ENCODE results near the gene LEMD3. TPM values are rescaled to one million over a fixed set of nuclear protein-coding genes. Genes with fewer than 3 reads are reported as not detected.

Gene LEMD3
- total RNA-seq, 4 donors from 2014 or later = 16.1 to 46.6 (median 30.0) TPM

DNA sequence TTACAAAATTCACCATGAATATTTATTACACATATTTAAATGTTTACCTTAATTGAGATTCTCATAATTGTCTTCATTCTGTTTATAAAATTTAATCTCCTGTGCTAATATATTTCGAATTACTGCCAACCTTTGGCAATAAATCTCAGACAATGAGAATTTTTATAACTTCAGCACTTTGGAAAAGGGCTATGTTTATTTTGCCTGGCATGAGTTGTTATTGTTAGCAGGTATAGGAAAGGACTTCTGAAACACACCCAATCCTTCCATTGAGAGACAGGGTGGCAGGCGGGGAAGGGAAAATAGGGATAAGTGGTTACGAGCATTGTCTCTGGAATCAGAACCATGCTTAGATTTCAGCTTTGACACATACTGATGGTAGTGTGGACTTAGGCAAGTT is 97.0 kb downstream of the LEMD3 start:
- Histone ChIP-seq H3K36me3 (no peaks in the 10 kb centered on the region), H3K4me3 (no peak overlapping the region), H3K4me1 (no peaks in the 10 kb centered on the region), H3K27ac (no peak overlapping the region), H3K9me3 (no peaks in the 10 kb centered on the region), H3K27me3 (no peaks in the 10 kb centered on the region)
- DNase-seq = no peak
- WGBS, 2 donors = 62 to 80% methylated on average over 3 of the region's 3 CpGs
- intact Hi-C loops (cut with DNase I) = no loop called here
- TF ChIP-seq, protein P1, sequence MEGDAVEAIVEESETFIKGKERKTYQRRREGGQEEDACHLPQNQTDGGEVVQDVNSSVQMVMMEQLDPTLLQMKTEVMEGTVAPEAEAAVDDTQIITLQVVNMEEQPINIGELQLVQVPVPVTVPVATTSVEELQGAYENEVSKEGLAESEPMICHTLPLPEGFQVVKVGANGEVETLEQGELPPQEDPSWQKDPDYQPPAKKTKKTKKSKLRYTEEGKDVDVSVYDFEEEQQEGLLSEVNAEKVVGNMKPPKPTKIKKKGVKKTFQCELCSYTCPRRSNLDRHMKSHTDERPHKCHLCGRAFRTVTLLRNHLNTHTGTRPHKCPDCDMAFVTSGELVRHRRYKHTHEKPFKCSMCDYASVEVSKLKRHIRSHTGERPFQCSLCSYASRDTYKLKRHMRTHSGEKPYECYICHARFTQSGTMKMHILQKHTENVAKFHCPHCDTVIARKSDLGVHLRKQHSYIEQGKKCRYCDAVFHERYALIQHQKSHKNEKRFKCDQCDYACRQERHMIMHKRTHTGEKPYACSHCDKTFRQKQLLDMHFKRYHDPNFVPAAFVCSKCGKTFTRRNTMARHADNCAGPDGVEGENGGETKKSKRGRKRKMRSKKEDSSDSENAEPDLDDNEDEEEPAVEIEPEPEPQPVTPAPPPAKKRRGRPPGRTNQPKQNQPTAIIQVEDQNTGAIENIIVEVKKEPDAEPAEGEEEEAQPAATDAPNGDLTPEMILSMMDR (IDR thresholded peaks at IDR 0.05) = no peak
- no peak for TF ChIP-seq POLR2A (IDR thresholded peaks at IDR 0.05)

DNA sequence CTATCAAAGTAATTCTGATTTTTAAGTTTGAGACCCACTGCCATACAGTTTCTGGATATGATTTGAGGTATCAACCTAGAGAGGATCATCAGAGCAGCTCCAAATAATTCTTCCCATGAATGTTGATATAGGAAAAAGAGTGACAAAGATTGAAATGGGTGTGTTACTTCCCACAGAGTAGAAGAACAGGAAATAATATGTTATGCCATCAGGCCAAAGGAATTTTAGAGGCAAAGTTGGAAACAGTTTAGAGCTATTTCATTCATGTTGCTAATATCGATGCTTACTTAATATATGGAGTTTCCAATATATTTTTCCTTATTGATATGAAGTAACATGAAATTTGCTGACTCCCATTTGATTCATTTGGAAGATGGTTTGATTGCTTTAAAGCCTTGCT is 100.2 kb downstream of the LEMD3 start:
- H3K9me3 ChIP-seq = no peaks in the 10 kb centered on the region
- DNase-seq = no peak
- 62 to 71% methylated on average over 1 of the region's 1 CpG for WGBS, 2 donors

DNA sequence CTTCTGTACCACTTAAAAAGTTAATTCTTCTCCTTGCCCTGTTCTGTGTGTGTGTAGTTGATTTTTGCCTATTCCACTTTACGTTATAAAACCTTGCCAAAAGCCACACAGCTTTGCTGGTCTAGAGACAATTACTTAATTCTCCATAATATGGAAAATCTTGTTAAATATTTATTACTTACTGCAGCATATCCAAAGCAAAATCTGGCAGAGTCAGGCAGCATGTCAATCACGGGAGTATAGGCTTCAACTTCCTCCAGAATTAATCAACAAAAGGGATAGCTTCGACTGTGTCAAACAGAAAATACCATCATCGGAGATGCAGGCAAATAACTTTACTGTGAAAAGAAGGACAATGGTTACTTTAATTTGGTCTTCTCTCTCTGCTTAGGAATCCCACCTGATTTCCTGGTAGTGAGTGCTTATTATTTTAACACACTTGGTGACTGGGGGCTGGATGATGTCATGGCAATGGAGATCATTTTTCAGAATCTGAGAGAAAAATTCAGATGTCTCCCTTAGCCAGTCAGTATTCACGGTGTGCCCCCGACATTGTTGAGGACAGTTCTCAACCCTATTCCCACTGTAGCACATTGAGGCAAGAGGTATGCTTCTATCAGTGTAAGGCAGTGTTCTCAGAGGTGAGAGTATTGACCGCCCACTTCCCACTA is 105.4 kb downstream of the LEMD3 start:
- Histone ChIP-seq H3K4me1 (peaks cover 0 to 20% (median 3%) of the 10 kb centered on the region in 3 donors), H3K27me3 (peaks cover 0 to 24% (median 0%) of the 10 kb centered on the region in 4 donors), H3K9me3 (no peaks in the 10 kb centered on the region), H3K4me3 (no peak overlapping the region), H3K36me3 (no peaks in the 10 kb centered on the region), H3K27ac (no peak overlapping the region)
- intact Hi-C loops (cut with DNase I) = no loop called here
- WGBS, 2 donors = 78 to 83% methylated on average over 7 of the region's 7 CpGs
- DNase-seq = no peak
- TF ChIP-seq, protein P1 (IDR thresholded peaks at IDR 0.05) = no peak
- no peak for TF ChIP-seq POLR2A (IDR thresholded peaks at IDR 0.05)

More for the DNA sequence above, 100.2 kb downstream of the LEMD3 start:
- intact Hi-C loops (cut with DNase I) = no loop called here
- no peak overlapping the region for H3K4me3 ChIP-seq
- no peaks in the 10 kb centered on the region for H3K36me3 ChIP-seq
- H3K4me1 ChIP-seq = no peaks in the 10 kb centered on the region
- no peak overlapping the region for H3K27ac ChIP-seq
- H3K27me3 ChIP-seq = peaks cover 0 to 4% (median 0%) of the 10 kb centered on the region in 4 donors
- TF ChIP-seq, protein P1 (IDR thresholded peaks at IDR 0.05) = no peak
- no peak for TF ChIP-seq POLR2A (IDR thresholded peaks at IDR 0.05)

DNA sequence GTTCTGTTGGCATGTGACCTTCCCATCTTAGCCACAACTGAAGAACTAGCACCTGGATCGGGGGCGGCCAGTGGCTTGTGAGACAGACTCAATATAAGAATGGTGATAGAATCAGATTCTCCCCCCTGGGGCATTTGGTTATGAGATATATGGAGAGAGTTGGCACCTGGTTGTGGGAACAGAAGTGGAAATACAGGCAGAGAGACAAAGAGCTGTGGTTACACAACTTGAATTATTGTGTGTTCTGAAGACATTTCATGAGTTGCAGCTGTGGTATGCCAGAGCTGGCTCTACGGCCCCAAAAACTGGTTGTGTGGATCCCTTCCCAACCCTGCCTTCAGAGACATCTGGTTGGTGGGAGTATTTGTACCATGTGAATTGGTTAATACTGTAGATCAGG is 106.2 kb downstream of the LEMD3 start:
- intact Hi-C loops (cut with DNase I) = no loop called here
- Histone ChIP-seq H3K4me3 (no peak overlapping the region), H3K9me3 (no peaks in the 10 kb centered on the region), H3K4me1 (peaks cover 0 to 24% (median 3%) of the 10 kb centered on the region in 3 donors), H3K27ac (no peak overlapping the region), H3K36me3 (no peaks in the 10 kb centered on the region), H3K27me3 (peaks cover 0 to 24% (median 0%) of the 10 kb centered on the region in 4 donors)
- TF ChIP-seq, protein P1 (IDR thresholded peaks at IDR 0.05) = no peak
- no peak for TF ChIP-seq POLR2A (IDR thresholded peaks at IDR 0.05)
- 42 to 59% methylated on average over 1 to 3 of the region's 3 CpGs for WGBS, 2 donors
- no peak for DNase-seq

DNA sequence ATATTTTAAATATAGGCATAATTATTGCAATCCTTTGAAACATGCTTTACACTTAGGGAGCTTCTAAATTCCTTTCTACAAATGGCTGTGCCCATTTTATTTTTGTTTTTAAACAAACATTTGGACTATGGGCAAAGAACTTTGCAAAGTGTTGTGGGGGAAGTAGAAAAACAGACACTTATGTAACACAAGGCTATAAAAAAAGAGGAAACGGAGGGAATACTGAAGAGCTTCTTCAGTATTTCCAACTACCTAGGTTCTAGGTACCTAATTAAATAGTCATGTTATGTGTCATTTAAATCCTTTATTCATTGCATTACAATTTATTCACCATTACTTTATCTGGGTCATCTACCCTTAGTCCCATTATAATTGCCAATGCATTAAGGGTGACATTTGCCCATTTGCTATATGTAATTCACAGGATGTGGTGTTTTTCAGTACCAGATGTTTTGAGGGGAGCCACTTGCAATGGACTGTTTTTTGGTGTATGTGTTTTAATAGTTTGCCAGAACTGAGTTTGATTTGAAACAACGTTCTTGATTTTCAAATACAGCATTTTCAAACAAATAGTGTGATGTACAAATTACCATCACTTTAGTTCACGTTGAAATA is 107.6 kb downstream of the LEMD3 start:
- WGBS, 2 donors = 54 to 59% methylated on average over 3 of the region's 3 CpGs
- intact Hi-C loops (cut with DNase I) = no loop called here

More for the DNA sequence above, 107.6 kb downstream of the LEMD3 start:
- no peak for DNase-seq
- Histone ChIP-seq H3K4me1 (peaks cover 0 to 31% (median 3%) of the 10 kb centered on the region in 3 donors), H3K36me3 (no peaks in the 10 kb centered on the region), H3K27ac (peak overlapping the region in 1 of 4 donors; percentile 92), H3K4me3 (no peak overlapping the region), H3K9me3 (no peaks in the 10 kb centered on the region), H3K27me3 (peaks cover 0 to 24% (median 0%) of the 10 kb centered on the region in 4 donors)
- TF ChIP-seq, protein P1 (IDR thresholded peaks at IDR 0.05) = no peak
- no peak for TF ChIP-seq POLR2A (IDR thresholded peaks at IDR 0.05)

Data from esophagus squamous epithelium (tissue), 5 donors.